ENCODE data around the gene OR13A1.
"Not testable (repeated sequence)": the region's sequence is repeated elsewhere in the genome, so short reads cannot be mapped to it uniquely, and the experiment has no call there.

The OR13A1 gene, protein sequence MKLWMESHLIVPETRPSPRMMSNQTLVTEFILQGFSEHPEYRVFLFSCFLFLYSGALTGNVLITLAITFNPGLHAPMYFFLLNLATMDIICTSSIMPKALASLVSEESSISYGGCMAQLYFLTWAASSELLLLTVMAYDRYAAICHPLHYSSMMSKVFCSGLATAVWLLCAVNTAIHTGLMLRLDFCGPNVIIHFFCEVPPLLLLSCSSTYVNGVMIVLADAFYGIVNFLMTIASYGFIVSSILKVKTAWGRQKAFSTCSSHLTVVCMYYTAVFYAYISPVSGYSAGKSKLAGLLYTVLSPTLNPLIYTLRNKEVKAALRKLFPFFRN
- long read RNA-seq, result 0 reads

DNA sequence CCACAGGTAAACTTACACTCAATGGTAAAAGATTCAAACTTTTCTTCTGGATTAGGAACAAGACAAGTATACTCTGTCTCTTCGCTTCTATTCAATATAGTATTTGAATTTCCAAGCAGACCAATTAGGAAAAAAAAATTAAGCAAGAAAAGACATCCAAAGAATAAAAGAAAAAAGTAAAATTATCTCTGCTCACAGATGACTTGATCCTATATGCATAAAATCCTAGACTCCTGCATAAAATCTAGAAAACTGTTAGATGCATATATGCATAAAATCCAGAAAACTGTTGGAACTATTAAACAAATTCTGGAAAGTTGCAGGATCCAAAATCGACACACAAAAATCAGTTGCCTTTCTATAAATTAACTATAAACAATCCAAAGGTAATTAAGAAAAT, at the start of gene OR13A1:
Gene OR13A1 (minus strand): TSS at position 101 of the 400 bp plus-strand sequence. CDS start 11,186 bp downstream, outside the sequence.
- Histone ChIP-seq H3K27me3 (ENCODE audit: insufficient read depth, poor library complexity, severe bottlenecking) (no peaks in the 10 kb centered on the region), H3K27ac (replicated peaks) (no peak within 1 kb of the TSS), H3K4me3 (replicated peaks; ENCODE audit: insufficient read depth, low read length) (no peak within 1 kb of the TSS)
- no peak for DNase-seq (ENCODE audit: low read depth in 1 of 2, low spot score in 1 of 2)
- TF ChIP-seq POLR2AphosphoS5 (IDR thresholded peaks at IDR 0.05; ENCODE audit: low read depth), result no peak
- TF ChIP-seq CTCF (IDR thresholded peaks at IDR 0.05; ENCODE audit: insufficient read depth, low read length), result no peak
- no peak for TF ChIP-seq GABPA (IDR thresholded peaks at IDR 0.05; ENCODE audit: low read depth)
- TF ChIP-seq, protein P1, sequence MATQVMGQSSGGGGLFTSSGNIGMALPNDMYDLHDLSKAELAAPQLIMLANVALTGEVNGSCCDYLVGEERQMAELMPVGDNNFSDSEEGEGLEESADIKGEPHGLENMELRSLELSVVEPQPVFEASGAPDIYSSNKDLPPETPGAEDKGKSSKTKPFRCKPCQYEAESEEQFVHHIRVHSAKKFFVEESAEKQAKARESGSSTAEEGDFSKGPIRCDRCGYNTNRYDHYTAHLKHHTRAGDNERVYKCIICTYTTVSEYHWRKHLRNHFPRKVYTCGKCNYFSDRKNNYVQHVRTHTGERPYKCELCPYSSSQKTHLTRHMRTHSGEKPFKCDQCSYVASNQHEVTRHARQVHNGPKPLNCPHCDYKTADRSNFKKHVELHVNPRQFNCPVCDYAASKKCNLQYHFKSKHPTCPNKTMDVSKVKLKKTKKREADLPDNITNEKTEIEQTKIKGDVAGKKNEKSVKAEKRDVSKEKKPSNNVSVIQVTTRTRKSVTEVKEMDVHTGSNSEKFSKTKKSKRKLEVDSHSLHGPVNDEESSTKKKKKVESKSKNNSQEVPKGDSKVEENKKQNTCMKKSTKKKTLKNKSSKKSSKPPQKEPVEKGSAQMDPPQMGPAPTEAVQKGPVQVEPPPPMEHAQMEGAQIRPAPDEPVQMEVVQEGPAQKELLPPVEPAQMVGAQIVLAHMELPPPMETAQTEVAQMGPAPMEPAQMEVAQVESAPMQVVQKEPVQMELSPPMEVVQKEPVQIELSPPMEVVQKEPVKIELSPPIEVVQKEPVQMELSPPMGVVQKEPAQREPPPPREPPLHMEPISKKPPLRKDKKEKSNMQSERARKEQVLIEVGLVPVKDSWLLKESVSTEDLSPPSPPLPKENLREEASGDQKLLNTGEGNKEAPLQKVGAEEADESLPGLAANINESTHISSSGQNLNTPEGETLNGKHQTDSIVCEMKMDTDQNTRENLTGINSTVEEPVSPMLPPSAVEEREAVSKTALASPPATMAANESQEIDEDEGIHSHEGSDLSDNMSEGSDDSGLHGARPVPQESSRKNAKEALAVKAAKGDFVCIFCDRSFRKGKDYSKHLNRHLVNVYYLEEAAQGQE (IDR thresholded peaks at IDR 0.05; ENCODE audit: insufficient replicate concordance, low read depth), result no peak
- TF ChIP-seq SPI1 (IDR thresholded peaks at IDR 0.05; ENCODE audit: borderline replicate concordance, low read depth), result no peak

DNA sequence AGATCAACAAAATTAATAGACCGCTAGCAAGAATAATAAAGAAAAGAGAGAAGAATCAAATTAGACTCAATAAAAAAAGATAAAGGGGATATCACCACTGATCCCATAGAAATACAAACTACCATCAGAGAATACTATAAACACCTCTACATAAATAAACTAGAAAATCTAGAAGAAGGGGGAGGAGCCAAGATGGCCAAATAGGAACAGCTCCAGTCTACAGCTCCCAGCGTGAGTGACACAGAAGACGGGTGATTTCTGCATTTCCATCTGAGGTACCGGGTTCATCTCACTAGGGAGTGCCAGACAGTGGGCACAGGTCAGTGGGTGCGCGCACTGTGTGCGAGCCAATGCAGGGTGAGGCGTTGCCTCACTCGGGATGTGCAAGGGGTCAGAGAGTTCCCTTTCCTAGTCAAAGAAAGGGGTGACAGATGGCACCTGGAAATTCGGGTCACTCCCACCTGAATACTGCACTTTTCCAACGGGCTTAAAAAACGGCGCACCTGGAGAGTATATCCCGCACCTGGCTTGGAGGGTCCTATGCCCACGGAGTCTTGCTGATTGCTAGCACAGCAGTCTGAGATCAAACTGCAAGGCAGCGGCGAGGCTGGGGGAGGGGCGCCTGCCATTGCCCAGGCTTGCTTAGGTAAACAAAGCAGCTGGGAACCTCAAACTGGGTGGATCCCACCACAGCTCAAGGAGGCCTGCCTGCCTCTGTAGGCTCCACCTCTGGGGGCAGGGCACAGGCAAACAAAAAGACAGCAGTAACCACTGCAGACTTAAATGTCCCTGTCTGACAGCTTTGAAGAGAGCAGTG, 46.8 kb upstream of the OR13A1 start:
- not testable (repeated sequence) for H3K27me3 ChIP-seq (ENCODE audit: insufficient read depth, poor library complexity, severe bottlenecking); H3K4me3 ChIP-seq (replicated peaks; ENCODE audit: insufficient read depth, low read length); DNase-seq (ENCODE audit: low read depth in 1 of 2, low spot score in 1 of 2); H3K27ac ChIP-seq (replicated peaks)

- not testable (repeated sequence) for H3K4me3 ChIP-seq (replicated peaks; ENCODE audit: insufficient read depth, low read length); DNase-seq (ENCODE audit: low read depth in 1 of 2, low spot score in 1 of 2); H3K27ac ChIP-seq (replicated peaks); H3K27me3 ChIP-seq (ENCODE audit: insufficient read depth, poor library complexity, severe bottlenecking)
Measured at GRCh38 chr10:45358961-45359360, 43.6 kb upstream of the OR13A1 start.

DNA sequence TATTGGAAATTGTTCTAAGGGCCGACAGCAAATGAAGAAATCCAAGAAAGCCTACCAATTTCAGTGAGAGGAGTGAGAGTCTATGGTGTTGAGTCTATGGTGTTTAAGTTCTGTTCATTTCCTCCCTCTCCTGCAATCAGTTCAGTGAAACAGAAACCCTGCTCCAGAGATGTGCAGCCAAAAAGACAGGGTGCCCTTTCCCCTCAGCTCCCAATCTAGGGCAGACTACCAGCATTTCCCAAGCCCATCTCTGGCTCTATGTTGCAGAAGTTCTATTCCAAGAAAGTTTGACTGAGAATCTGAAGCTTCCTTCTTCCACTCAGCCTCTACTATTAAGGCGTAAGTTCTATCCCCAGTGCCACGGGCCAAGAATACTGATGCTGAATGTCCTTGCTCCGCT, 40.1 kb upstream of the OR13A1 start:
- H3K4me3 ChIP-seq (replicated peaks; ENCODE audit: insufficient read depth, low read length), result no peak overlapping the region
- TF ChIP-seq, protein P1 (IDR thresholded peaks at IDR 0.05; ENCODE audit: insufficient replicate concordance, low read depth), result no peak
- TF ChIP-seq GABPA (IDR thresholded peaks at IDR 0.05; ENCODE audit: low read depth) (no peak), CTCF (IDR thresholded peaks at IDR 0.05; ENCODE audit: insufficient read depth, low read length) (no peak), SPI1 (IDR thresholded peaks at IDR 0.05; ENCODE audit: borderline replicate concordance, low read depth) (no peak), POLR2AphosphoS5 (IDR thresholded peaks at IDR 0.05; ENCODE audit: low read depth) (no peak)
- H3K27me3 ChIP-seq (ENCODE audit: insufficient read depth, poor library complexity, severe bottlenecking), result no peaks in the 10 kb centered on the region
- peak overlapping the region; percentile 79 for H3K27ac ChIP-seq (replicated peaks)
- no peak for DNase-seq (ENCODE audit: low read depth in 1 of 2, low spot score in 1 of 2)

Measured in HL-60 (cell line).